NCI-H2171 (cell line): ENCODE results near the gene ARL4D.
"Not testable (repeated sequence)": the region's sequence is repeated elsewhere in the genome, so short reads cannot be mapped to it uniquely, and the experiment has no call there.

Experiments
- DNase-seq: peaks from one replicate; lab custom pipeline; 2025; lab: John Stamatoyannopoulos, UW

Gene ARL4D

GRCh38 chr17:43369986-43370385, 28.8 kb upstream of the ARL4D start:
- DNase-seq, result no peak

GRCh38 chr17:43371227-43371821, 27.5 kb upstream of the ARL4D start:
- no peak for DNase-seq

- no peak for DNase-seq
Observed at GRCh38 chr17:43372273-43372911, 26.4 kb upstream of the ARL4D start.

- no peak for DNase-seq
Observed at GRCh38 chr17:43373356-43373755, 25.4 kb upstream of the ARL4D start.

GRCh38 chr17:43375915-43376314, 22.9 kb upstream of the ARL4D start:
- DNase-seq, result not testable (repeated sequence)

- DNase-seq, result no peak
Observed at GRCh38 chr17:43377056-43377810, 21.6 kb upstream of the ARL4D start.

GRCh38 chr17:43378766-43379165, 20.0 kb upstream of the ARL4D start:
- DNase-seq, result no peak

GRCh38 chr17:43380307-43380706, 18.5 kb upstream of the ARL4D start:
- DNase-seq, result no peak

GRCh38 chr17:43381204-43381603, 17.6 kb upstream of the ARL4D start:
- no peak for DNase-seq

- DNase-seq, result no peak
Observed at GRCh38 chr17:43381621-43382020, 17.2 kb upstream of the ARL4D start.

- DNase-seq, result no peak
Observed at GRCh38 chr17:43382776-43383175, 16.0 kb upstream of the ARL4D start.

- no peak for DNase-seq
Observed at GRCh38 chr17:43383372-43383771, 15.4 kb upstream of the ARL4D start.

- DNase-seq, result no peak
Observed at GRCh38 chr17:43383826-43384475, 14.8 kb upstream of the ARL4D start.

GRCh38 chr17:43384476-43384862, 14.3 kb upstream of the ARL4D start:
- no peak for DNase-seq

- DNase-seq, result no peak
Observed at GRCh38 chr17:43385046-43385831, 13.6 kb upstream of the ARL4D start.

GRCh38 chr17:43388359-43389045, 10.3 kb upstream of the ARL4D start:
- DNase-seq, result peak; percentile 78

- DNase-seq, result peak; percentile 69
Observed at GRCh38 chr17:43389046-43389947, 9.5 kb upstream of the ARL4D start.

- DNase-seq, result no peak
Observed at GRCh38 chr17:43392397-43392796, 6.4 kb upstream of the ARL4D start.

GRCh38 chr17:43393944-43394482, 4.8 kb upstream of the ARL4D start:
- peak; percentile 75 for DNase-seq

GRCh38 chr17:43394696-43395095, 4.1 kb upstream of the ARL4D start:
- not testable (repeated sequence) for DNase-seq
